Ascending aorta (tissue), 2 donors: ENCODE results near the gene PSMB2. TPM values are rescaled to one million over a fixed set of nuclear protein-coding genes. Genes with fewer than 3 reads are reported as not detected.

ENCODE experiments used
- DNase-seq, 2 donors: peaks; one replicate each; pipeline ENCODE4 v3.0.0-alpha.2; 2019; ENCODE audit warnings: low spot score in 2 of 2
- H3K27ac ChIP-seq, 2 donors: fragments of 200-600 bp; sonication (generic); one replicate each; pipeline ENCODE4 v1.5.1; 2016 to 2017; ENCODE audit warnings: mild to moderate bottlenecking in 1 of 2
- H3K27me3 ChIP-seq: fragments of 200-600 bp; sonication (generic); one replicate; pipeline ENCODE4 v1.5.1; 2017
- H3K36me3 ChIP-seq, 2 donors: fragments of 200-600 bp; sonication (generic); one replicate each; pipeline ENCODE4 v1.5.1; 2016
- H3K4me1 ChIP-seq, 2 donors: fragments of 200-600 bp; sonication (generic); one replicate each; pipeline ENCODE4 v1.5.1; 2016 to 2017; ENCODE audit warnings: mild to moderate bottlenecking in 1 of 2
- H3K4me3 ChIP-seq, 2 donors: fragments of 200-600 bp; sonication (generic); one replicate each; pipeline ENCODE4 v1.5.1; 2016 to 2017; ENCODE audit warnings: mild to moderate bottlenecking in 1 of 2
- H3K9me3 ChIP-seq, 2 donors: fragments of 200-600 bp; sonication (generic); one replicate each; pipeline ENCODE4 v1.5.1; 2016
- CTCF ChIP-seq, 3 experiments: fragments of 200-600 bp in 2 of 3; fragments of 450-650 bp in 1 of 3; sonication (generic) in 2 of 3; IDR thresholded peaks; one replicate each; pipeline ENCODE4 v1.5.1; 2016 to 2019; ENCODE audit warnings: antibody characterized with exemption in 3 of 3, mild to moderate bottlenecking in 1 of 3, moderate library complexity in 1 of 3
- intact Hi-C: fragments of 100-400 bp; cut with DNase I; formaldehyde crosslinking; loops from one replicate; pipeline ENCODE4 v1.15.1; 2023
- total RNA-seq: library from RNA; depleted of rRNA; stranded (reverse); fragments of >200 nt; gene quantifications from one replicate; pipeline ENCODE4 v1.1.0, GENCODE V29; 2016

Gene PSMB2
- total RNA-seq, 1 donor from 2014 or later = 54.0 TPM

DNA sequence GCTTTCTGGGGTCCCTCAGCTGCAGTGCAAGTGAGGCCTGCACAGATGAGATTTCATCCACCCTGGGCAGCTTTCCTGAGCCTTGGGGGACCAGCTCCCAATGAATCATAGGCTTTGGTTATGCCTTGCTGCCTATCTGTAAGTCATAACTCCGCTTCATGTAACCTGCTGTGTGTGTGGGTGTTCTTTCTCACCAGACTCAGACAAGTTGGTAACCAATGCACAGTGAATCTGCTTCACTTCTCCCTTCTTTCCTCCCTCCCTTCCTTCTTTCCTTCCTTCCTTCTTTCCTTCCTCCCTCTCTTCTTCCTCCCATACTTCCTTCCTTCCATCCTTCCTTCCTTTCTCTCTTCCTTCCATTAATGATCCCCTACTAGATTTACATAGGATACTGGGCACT is 34.4 kb upstream of the PSMB2 start:
- TF ChIP-seq CTCF (IDR thresholded peaks at IDR 0.05) = no peak
- DNase-seq = no peak
- Histone ChIP-seq H3K9me3 (no peaks in the 10 kb centered on the region), H3K4me3 (no peak overlapping the region), H3K36me3 (no peaks in the 10 kb centered on the region), H3K4me1 (no peaks in the 10 kb centered on the region), H3K27me3 (no peaks in the 10 kb centered on the region), H3K27ac (no peak overlapping the region)
- intact Hi-C loops = no loop called here

DNA sequence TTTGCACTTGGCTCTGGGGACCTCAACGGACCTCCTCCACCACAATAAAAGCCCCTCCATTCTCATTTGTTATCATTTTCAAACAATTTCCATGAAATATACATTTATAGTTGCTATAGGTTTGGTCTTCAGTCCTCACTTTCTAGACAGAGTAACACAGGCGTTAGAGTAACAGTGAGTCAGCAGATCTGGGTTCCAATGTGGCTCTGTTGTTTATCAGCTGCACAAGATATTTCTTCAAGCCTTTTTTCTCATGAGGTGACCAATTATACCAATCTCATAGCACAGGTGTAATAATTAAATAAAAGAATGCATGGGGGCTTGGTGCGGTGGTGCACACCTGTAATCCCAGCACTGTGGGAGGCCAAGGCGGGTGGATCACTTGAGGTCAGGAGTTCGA is 32.8 kb upstream of the PSMB2 start:
- Histone ChIP-seq H3K4me3 (no peak overlapping the region), H3K27me3 (no peaks in the 10 kb centered on the region), H3K36me3 (no peaks in the 10 kb centered on the region), H3K4me1 (no peaks in the 10 kb centered on the region), H3K27ac (no peak overlapping the region), H3K9me3 (no peaks in the 10 kb centered on the region)
- intact Hi-C loops = no loop called here
- no peak for DNase-seq
- no peak for TF ChIP-seq CTCF (IDR thresholded peaks at IDR 0.05)

- Histone ChIP-seq H3K27me3 (no peaks in the 10 kb centered on the region), H3K4me3 (no peak overlapping the region), H3K27ac (no peak overlapping the region), H3K4me1 (no peaks in the 10 kb centered on the region), H3K36me3 (no peaks in the 10 kb centered on the region), H3K9me3 (no peaks in the 10 kb centered on the region)
- DNase-seq = no peak
- intact Hi-C loops = no loop called here
- no peak for TF ChIP-seq CTCF (IDR thresholded peaks at IDR 0.05)
These were observed 30.8 kb upstream of the PSMB2 start for GRCh38 chr1:35672116-35672515.

- intact Hi-C loops = no loop called here
- DNase-seq = no peak
- Histone ChIP-seq H3K9me3 (no peaks in the 10 kb centered on the region), H3K36me3 (no peaks in the 10 kb centered on the region), H3K27ac (no peak overlapping the region), H3K27me3 (no peaks in the 10 kb centered on the region), H3K4me1 (no peaks in the 10 kb centered on the region), H3K4me3 (no peak overlapping the region)
- no peak for TF ChIP-seq CTCF (IDR thresholded peaks at IDR 0.05)
These were observed 27.2 kb upstream of the PSMB2 start for GRCh38 chr1:35668506-35668905.

DNA sequence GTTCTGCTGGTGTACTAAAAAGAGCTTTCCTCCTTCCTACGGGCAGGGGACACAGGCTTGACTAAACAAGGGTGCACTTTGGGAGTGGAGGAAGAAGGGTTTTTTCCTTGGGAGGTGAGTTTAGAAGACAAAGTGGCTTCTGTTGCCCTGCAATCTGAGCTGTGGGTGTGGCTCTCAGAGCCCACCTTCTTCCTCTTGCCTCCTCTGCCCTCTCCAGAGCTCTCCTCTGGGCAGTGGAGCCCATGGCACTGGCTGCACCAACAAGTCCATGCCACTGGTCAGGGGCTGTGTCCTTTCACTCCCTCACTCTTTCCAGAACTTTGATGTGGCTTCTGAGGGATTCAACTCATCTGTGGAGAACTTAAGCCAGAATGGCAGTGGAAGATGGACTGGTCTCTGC is 25.6 kb upstream of the PSMB2 start:
- no peaks in the 10 kb centered on the region for H3K27me3 ChIP-seq
- H3K27ac ChIP-seq = no peak overlapping the region
- no peaks in the 10 kb centered on the region for H3K4me1 ChIP-seq
- no peak overlapping the region for H3K4me3 ChIP-seq
- intact Hi-C loops = no loop called here
- DNase-seq = no peak
- H3K9me3 ChIP-seq = no peaks in the 10 kb centered on the region
- no peak for TF ChIP-seq CTCF (IDR thresholded peaks at IDR 0.05)
- H3K36me3 ChIP-seq = no peaks in the 10 kb centered on the region

DNA sequence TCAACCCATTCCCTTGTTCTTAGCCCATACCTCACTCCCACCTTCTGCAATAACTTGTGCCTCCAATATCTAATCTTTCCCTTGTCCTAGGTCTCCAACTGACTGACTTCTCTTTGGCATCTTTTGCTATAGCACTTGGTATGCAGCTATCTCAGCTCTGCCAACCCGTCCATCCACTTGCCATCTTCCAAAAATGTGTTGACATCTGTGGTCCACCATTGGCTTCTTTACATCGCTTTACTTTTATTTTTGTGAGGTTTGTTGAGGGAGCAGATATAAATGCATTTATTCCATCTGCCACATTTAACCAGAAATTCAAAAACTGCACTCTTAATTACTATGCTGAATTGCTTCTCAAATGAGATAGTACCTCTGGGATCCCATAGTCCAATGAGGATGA is 24.9 kb upstream of the PSMB2 start:
- no peaks in the 10 kb centered on the region for H3K9me3 ChIP-seq
- no peaks in the 10 kb centered on the region for H3K4me1 ChIP-seq
- no peak overlapping the region for H3K4me3 ChIP-seq
- TF ChIP-seq CTCF (IDR thresholded peaks at IDR 0.05) = no peak
- no peaks in the 10 kb centered on the region for H3K27me3 ChIP-seq
- intact Hi-C loops = no loop called here
- no peak for DNase-seq
- H3K27ac ChIP-seq = no peak overlapping the region
- H3K36me3 ChIP-seq = no peaks in the 10 kb centered on the region
